ENCODE measurements around the gene BLTP2.
A peak's percentile ranks its signal among the peaks of the same experiment; 100 is the strongest.

The BLTP2 gene

DNA sequence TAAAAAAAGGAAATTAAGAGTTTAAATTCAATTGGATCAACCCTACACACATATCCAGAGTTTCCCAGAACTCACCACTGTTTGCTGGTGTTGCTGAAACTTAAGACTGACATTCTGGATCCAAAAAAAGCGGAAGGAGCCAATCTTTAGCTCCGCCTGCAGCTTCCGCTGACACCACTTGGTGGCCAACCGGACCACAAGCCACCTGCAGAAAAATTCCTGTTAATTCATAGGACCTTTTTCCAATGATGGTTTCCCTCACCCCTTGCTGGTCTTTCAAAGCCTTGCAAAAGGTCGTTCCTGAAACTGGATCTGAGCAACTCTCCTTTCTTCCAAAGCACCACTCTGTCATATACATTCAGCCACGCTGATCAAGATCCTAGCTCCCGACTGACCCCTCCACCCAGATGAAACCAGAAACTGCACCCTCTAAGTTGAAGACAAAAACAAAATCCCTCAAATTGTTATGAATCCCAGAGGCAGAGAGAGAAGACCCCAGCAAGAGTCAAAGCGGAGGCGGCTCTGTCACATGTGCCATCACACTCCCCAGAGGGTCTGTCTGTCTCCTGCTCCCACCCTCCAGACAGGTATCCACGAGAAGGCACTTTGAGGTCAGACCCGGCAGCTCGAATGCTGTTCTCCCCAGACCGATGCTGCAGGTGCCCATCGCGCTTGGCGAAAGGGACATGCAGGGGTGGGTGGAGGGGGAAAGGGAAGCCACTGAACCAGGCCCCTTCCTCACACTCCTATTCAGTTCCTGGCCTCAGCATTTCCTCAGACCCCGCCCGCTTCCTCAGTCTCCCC is 773 bp downstream of the BLTP2 start:
- H3K4me1 ChIP-seq = peaks cover 7 to 39% (median 25%) of the 10 kb centered on the region in 4 donors
- H3K36me3 ChIP-seq = peaks cover 34 to 51% (median 47%) of the 10 kb centered on the region in 3 donors
- no peaks in the 10 kb centered on the region for H3K27me3 ChIP-seq
- DNase-seq = peak in 1 of 2 donors; percentile 46
- intact Hi-C loops (cut with DNase I; ENCODE audit: low total_unique reads) = no loop called here
- peak overlapping the region; percentile 88 to 93 for H3K27ac ChIP-seq
- peak; percentile 41 to 53 for TF ChIP-seq CTCF (IDR thresholded peaks at IDR 0.05)
- peak overlapping the region; percentile 95 to 98 for H3K4me3 ChIP-seq
- H3K9me3 ChIP-seq = no peaks in the 10 kb centered on the region

GRCh38 chr17:28641579-28641978 is 3.4 kb downstream of the BLTP2 start:
- DNase-seq = no peak
- Histone ChIP-seq H3K36me3 (peaks cover 55 to 67% (median 64%) of the 10 kb centered on the region in 3 donors), H3K27ac (no peak overlapping the region), H3K4me3 (no peak overlapping the region), H3K9me3 (no peaks in the 10 kb centered on the region), H3K27me3 (no peaks in the 10 kb centered on the region), H3K4me1 (peaks cover 7 to 31% (median 24%) of the 10 kb centered on the region in 4 donors)
- intact Hi-C loops (cut with DNase I; ENCODE audit: low total_unique reads) = no loop called here
- TF ChIP-seq CTCF (IDR thresholded peaks at IDR 0.05) = no peak

DNA sequence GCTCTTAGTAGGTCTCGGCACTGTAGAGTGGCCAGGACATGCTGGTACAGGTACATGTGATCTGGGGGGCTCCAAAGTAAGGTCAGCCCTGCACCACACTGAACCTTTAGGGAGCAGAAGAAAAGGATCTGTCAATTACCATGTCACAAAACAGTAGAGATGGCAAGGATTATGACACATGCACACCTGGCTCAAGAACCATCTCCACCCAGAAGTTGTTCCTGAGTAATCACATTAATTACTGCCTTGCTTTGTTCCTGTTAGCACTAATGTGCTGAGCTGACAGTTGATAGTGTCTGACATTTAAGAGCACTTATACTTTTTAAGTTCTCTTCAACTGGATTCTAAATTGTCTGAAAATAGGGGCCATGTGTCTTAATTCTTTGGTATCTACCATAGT is 9.5 kb downstream of the BLTP2 start:
- Histone ChIP-seq H3K4me1 (no peaks in the 10 kb centered on the region), H3K9me3 (no peaks in the 10 kb centered on the region), H3K4me3 (no peak overlapping the region), H3K27ac (no peak overlapping the region), H3K27me3 (no peaks in the 10 kb centered on the region), H3K36me3 (peaks cover 96 to 100% (median 100%) of the 10 kb centered on the region in 3 donors)
- no peak for TF ChIP-seq CTCF (IDR thresholded peaks at IDR 0.05)
- intact Hi-C loops (cut with DNase I; ENCODE audit: low total_unique reads) = no loop called here
- DNase-seq = no peak

DNA sequence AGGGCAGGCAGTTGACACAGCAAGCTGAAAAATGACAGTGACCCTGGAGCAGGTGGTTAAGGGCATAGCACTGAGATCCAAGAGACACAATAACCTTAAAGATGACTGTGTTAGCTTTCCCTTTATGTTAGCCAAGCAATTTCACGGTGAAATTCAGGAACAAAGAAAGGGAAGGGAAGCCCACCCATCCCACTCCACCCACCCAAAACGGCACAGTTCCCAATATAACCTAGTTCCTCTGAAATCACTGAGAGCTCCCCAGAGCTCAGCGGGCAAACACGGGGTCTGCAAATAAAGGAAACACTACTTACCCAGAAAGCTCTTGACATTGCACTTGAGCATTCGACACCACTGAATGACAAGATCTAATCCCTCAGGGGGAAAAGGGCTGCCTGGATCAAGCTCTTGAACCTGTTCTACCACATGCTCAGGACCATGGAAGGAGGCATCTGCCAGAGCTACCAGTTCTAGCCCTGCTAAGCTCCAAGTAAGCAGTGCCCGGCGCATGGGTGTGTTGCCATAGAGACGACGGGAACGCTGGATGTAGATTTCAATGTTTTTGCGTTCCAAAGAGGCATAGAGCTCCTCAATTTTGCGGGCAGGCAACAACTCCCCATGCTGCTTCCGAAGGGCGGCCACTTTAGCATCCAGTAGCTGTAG is 10.6 kb downstream of the BLTP2 start:
- TF ChIP-seq CTCF (IDR thresholded peaks at IDR 0.05) = no peak
- no peaks in the 10 kb centered on the region for H3K9me3 ChIP-seq
- no peaks in the 10 kb centered on the region for H3K4me1 ChIP-seq
- intact Hi-C loops (cut with DNase I; ENCODE audit: low total_unique reads) = no loop called here
- no peak for DNase-seq
- H3K27me3 ChIP-seq = no peaks in the 10 kb centered on the region
- peaks cover 95 to 100% (median 100%) of the 10 kb centered on the region in 3 donors for H3K36me3 ChIP-seq
- no peak overlapping the region for H3K4me3 ChIP-seq
- no peak overlapping the region for H3K27ac ChIP-seq

DNA sequence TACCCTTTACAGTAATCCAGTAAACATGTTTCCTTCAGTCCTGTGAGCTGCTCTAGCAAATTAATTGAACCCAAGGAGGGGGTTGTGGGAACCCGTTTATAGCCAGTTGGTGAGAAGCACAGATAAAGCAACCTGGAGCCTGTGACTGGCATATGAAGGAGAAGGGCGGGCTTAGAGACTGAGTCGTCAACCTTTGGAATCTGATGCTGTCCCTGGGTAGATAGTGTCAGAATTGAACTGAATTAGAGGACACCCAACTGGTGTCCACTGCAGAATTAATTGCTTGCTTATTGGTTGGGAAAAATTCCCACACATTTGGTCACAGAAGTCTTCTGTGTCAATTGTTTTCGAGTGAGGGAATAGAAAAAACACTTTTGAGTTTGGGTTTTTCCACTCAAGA is 18.1 kb downstream of the BLTP2 start:
- intact Hi-C loops (cut with DNase I; ENCODE audit: low total_unique reads) = no loop called here
- Histone ChIP-seq H3K4me3 (no peak overlapping the region), H3K36me3 (peaks cover 76 to 98% (median 86%) of the 10 kb centered on the region in 3 donors), H3K27me3 (no peaks in the 10 kb centered on the region), H3K9me3 (no peaks in the 10 kb centered on the region), H3K4me1 (no peaks in the 10 kb centered on the region), H3K27ac (no peak overlapping the region)
- TF ChIP-seq CTCF (IDR thresholded peaks at IDR 0.05) = no peak
- no peak for DNase-seq
